Subcutaneous abdominal adipose tissue (tissue), 5 donors: ENCODE data around the gene RAC3.

Experiments
- H3K27ac ChIP-seq: one replicate; pipeline ENCODE4 v1.7.0; 2013; ENCODE audit warnings: low read depth, mild to moderate bottlenecking, inconsistent platforms, low read length, moderate library complexity
- H3K27me3 ChIP-seq, 5 donors: one replicate each; pipeline ENCODE4 v1.7.0; 2013; ENCODE audit warnings: low read length in 5 of 5, inconsistent platforms in 1 of 5; ENCODE audit not compliant: control insufficient read depth in 5 of 5, insufficient read depth in 4 of 5
- H3K36me3 ChIP-seq, 5 donors: one replicate each; pipeline ENCODE4 v1.7.0; 2013; ENCODE audit warnings: low read length in 5 of 5; ENCODE audit not compliant: control insufficient read depth in 5 of 5, insufficient read depth in 5 of 5
- H3K4me1 ChIP-seq, 5 donors: one replicate each; pipeline ENCODE4 v1.7.0; 2013; ENCODE audit warnings: low read length in 5 of 5, mild to moderate bottlenecking in 3 of 5, moderate library complexity in 1 of 5; ENCODE audit not compliant: control insufficient read depth in 5 of 5, insufficient read depth in 5 of 5
- H3K4me3 ChIP-seq, 5 donors: one replicate each; pipeline ENCODE4 v1.7.0; 2013; ENCODE audit warnings: low read length in 5 of 5, low read depth in 1 of 5
- H3K9ac ChIP-seq, 5 donors: one replicate each; pipeline ENCODE4 v1.7.0; 2013; ENCODE audit warnings: low read length in 5 of 5, mild to moderate bottlenecking in 4 of 5, moderate library complexity in 3 of 5
- H3K9me3 ChIP-seq, 5 donors: one replicate each; pipeline ENCODE4 v1.7.0; 2013; ENCODE audit warnings: low read length in 5 of 5; ENCODE audit not compliant: control insufficient read depth in 5 of 5
- donor health status: healthy.
- donor health status: healthy.
- donor health status: healthy.
- donor health status: healthy.
- donor health status: healthy.

Gene RAC3

GRCh38 chr17:82018989-82019689 is 12.3 kb upstream of the RAC3 start:
- H3K9me3 ChIP-seq, result no peaks in the 10 kb centered on the region
- no peak overlapping the region for H3K27ac ChIP-seq
- H3K4me1 ChIP-seq, result peaks cover 6 to 32% (median 27%) of the 10 kb centered on the region in 5 donors
- peaks cover 0 to 2% (median 0%) of the 10 kb centered on the region in 5 donors for H3K27me3 ChIP-seq
- peak overlapping the region in 1 of 5 donors; percentile 81 for H3K9ac ChIP-seq
- H3K36me3 ChIP-seq, result peaks cover 0 to 22% (median 11%) of the 10 kb centered on the region in 5 donors
- H3K4me3 ChIP-seq, result no peak overlapping the region

GRCh38 chr17:82019690-82020571 is 11.5 kb upstream of the RAC3 start:
- H3K27ac ChIP-seq, result no peak overlapping the region
- H3K9ac ChIP-seq, result peak overlapping the region in 1 of 5 donors; percentile 81
- no peak overlapping the region for H3K4me3 ChIP-seq
- peaks cover 0 to 22% (median 11%) of the 10 kb centered on the region in 5 donors for H3K36me3 ChIP-seq
- H3K4me1 ChIP-seq, result peaks cover 6 to 35% (median 31%) of the 10 kb centered on the region in 5 donors
- H3K9me3 ChIP-seq, result no peaks in the 10 kb centered on the region
- H3K27me3 ChIP-seq, result peaks cover 0 to 2% (median 0%) of the 10 kb centered on the region in 5 donors

- Histone ChIP-seq H3K4me3 (no peak overlapping the region), H3K27ac (no peak overlapping the region), H3K9me3 (no peaks in the 10 kb centered on the region), H3K27me3 (peaks cover 0 to 2% (median 0%) of the 10 kb centered on the region in 5 donors), H3K9ac (no peak overlapping the region), H3K4me1 (peaks cover 6 to 35% (median 31%) of the 10 kb centered on the region in 5 donors), H3K36me3 (peaks cover 0 to 22% (median 11%) of the 10 kb centered on the region in 5 donors)
Measured at GRCh38 chr17:82020572-82021106, 10.8 kb upstream of the RAC3 start.

GRCh38 chr17:82021107-82021899 is 10.2 kb upstream of the RAC3 start:
- peaks cover 0 to 22% (median 11%) of the 10 kb centered on the region in 5 donors for H3K36me3 ChIP-seq
- H3K9ac ChIP-seq, result peak overlapping the region in 4 of 5 donors; percentile 72 to 85 (median 74)
- H3K27ac ChIP-seq, result no peak overlapping the region
- H3K27me3 ChIP-seq, result peaks cover 0 to 2% (median 0%) of the 10 kb centered on the region in 5 donors
- H3K4me1 ChIP-seq, result peaks cover 6 to 35% (median 31%) of the 10 kb centered on the region in 5 donors
- H3K4me3 ChIP-seq, result peak overlapping the region in 4 of 5 donors; percentile 54 to 84 (median 82)
- H3K9me3 ChIP-seq, result no peaks in the 10 kb centered on the region

DNA sequence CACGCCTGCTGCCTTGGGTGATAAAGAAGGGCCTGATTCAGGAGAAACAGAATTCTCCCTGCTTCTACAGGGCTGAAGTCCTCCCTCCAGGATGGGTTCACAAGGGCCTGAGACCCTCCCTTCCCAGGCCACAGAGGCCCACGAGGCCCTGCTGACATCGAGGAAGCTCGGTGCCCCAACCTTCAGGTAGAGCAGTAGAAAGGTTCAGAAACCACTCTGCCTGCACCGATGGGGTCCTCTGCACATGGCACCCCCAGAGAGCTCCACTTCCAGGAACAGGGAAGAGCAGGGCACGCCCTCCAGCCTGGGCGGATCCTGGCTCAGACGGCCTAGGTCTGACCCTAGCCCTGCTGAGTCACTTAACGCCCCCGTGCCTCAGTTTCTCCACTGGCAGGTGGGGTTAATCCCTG is 9.6 kb upstream of the RAC3 start:
- H3K9ac ChIP-seq, result peak overlapping the region in 4 of 5 donors; percentile 72 to 85 (median 74)
- peak overlapping the region; percentile 54 to 84 (median 81) for H3K4me3 ChIP-seq
- peaks cover 6 to 35% (median 31%) of the 10 kb centered on the region in 5 donors for H3K4me1 ChIP-seq
- no peak overlapping the region for H3K27ac ChIP-seq
- H3K36me3 ChIP-seq, result peaks cover 0 to 22% (median 11%) of the 10 kb centered on the region in 5 donors
- no peaks in the 10 kb centered on the region for H3K9me3 ChIP-seq
- H3K27me3 ChIP-seq, result peaks cover 0 to 2% (median 0%) of the 10 kb centered on the region in 5 donors

DNA sequence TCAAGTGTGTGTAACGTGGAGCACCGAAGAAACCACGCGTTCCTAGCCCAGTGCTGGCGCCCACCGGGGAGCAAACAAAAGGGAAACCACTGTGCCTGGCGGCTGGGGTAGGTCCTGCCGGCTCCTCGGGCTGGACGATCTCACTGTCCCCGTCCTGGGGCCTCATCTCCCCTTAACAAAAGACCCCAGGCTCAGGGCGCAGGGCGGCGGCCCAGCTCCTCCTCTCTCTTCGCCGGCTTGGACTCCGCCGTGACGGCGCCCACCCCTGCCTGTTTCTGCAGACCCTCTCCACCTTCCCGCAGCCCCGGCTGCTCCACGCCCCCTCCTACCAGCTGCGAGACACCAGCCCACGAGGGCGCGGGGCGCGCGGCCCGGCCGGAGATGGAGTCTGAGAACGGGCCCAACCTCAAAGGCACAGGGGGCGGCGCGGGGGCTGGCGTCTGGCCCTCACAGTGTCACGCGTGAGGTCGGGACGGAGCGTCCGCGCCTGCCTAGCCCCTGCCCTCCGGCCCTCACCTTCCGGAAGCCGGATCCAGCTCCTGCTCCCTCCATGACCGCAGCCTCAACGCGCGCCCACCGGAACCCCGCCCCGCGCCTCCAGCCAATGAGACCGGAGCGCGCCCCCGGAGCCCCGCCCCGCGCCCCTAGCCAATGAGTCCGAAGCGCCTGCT is 9.0 kb upstream of the RAC3 start, which contains the start of gene CENPX:
Gene CENPX (minus strand): TSS at position 569 of the 671 bp plus-strand sequence. CDS start 17 bp downstream, at position 552.
- peak within 1 kb of the TSS in 4 of 5 donors; percentile 72 to 85 (median 74) for H3K9ac ChIP-seq
- H3K4me1 ChIP-seq, result peaks cover 6 to 35% (median 31%) of the 10 kb centered on the region in 5 donors
- peaks cover 0 to 21% (median 10%) of the 10 kb centered on the region in 5 donors for H3K36me3 ChIP-seq
- peak within 1 kb of the TSS; percentile 54 to 85 (median 81) for H3K4me3 ChIP-seq
- no peak within 1 kb of the TSS for H3K27ac ChIP-seq
- peaks cover 0 to 2% (median 0%) of the 10 kb centered on the region in 5 donors for H3K27me3 ChIP-seq
- no peaks in the 10 kb centered on the region for H3K9me3 ChIP-seq

- H3K9ac ChIP-seq, result peak within 1 kb of the TSS in 4 of 5 donors; percentile 72 to 85 (median 74)
- peak within 1 kb of the TSS; percentile 54 to 85 (median 81) for H3K4me3 ChIP-seq
- no peak within 1 kb of the TSS for H3K27ac ChIP-seq
- H3K36me3 ChIP-seq, result peaks cover 0 to 17% (median 9%) of the 10 kb centered on the region in 5 donors
- peaks cover 0 to 2% (median 0%) of the 10 kb centered on the region in 5 donors for H3K27me3 ChIP-seq
- H3K9me3 ChIP-seq, result no peaks in the 10 kb centered on the region
- peaks cover 6 to 35% (median 31%) of the 10 kb centered on the region in 5 donors for H3K4me1 ChIP-seq
Measured at GRCh38 chr17:82022981-82023446, 8.5 kb upstream of the RAC3 start, which contains the start of gene LRRC45. LRRC45 (plus strand) TSS chr17:82023305; CDS start chr17:82023644, 339 bp downstream.

GRCh38 chr17:82023447-82024241 is 7.8 kb upstream of the RAC3 start:
- H3K27me3 ChIP-seq, result peaks cover 0 to 2% (median 0%) of the 10 kb centered on the region in 5 donors
- H3K4me3 ChIP-seq, result peak overlapping the region; percentile 45 to 85 (median 76)
- no peak overlapping the region for H3K27ac ChIP-seq
- H3K4me1 ChIP-seq, result peaks cover 6 to 35% (median 31%) of the 10 kb centered on the region in 5 donors
- no peaks in the 10 kb centered on the region for H3K9me3 ChIP-seq
- peak overlapping the region in 4 of 5 donors; percentile 22 to 83 (median 58) for H3K9ac ChIP-seq
- peaks cover 0 to 11% (median 3%) of the 10 kb centered on the region in 5 donors for H3K36me3 ChIP-seq
